Measurements from ENCODE around the gene NOX5.

- TF ChIP-seq CEBPB (IDR thresholded peaks at IDR 0.05) = no peak
- no peak for TF ChIP-seq CHD4 (IDR thresholded peaks at IDR 0.05; ENCODE audit: borderline replicate concordance)
- TF ChIP-seq MYC (IDR thresholded peaks at IDR 0.05; ENCODE audit: borderline replicate concordance, low read length) = no peak
- TF ChIP-seq CTCF (IDR thresholded peaks at IDR 0.05) = no peak
- no peak for TF ChIP-seq RCOR1 (IDR thresholded peaks at IDR 0.05; ENCODE audit: low read depth, low read length)
- no peak for TF ChIP-seq JUN (IDR thresholded peaks at IDR 0.05)
- TF ChIP-seq REST (IDR thresholded peaks at IDR 0.05) = no peak
- no peak for TF ChIP-seq POLR2A (IDR thresholded peaks at IDR 0.05; ENCODE audit: low read length)
- TF ChIP-seq EHF (CRISPR knock-in tag; IDR thresholded peaks at IDR 0.05) = no peak
Measured at GRCh38 chr15:69018951-69019350, 4.5 kb downstream of the NOX5 start.

Measured in A549 (cell line).